ENCODE results near the gene WSCD1. TPM values are rescaled to one million over a fixed set of nuclear protein-coding genes. Genes with fewer than 3 reads are reported as not detected.

Gene WSCD1
- total RNA-seq, 6 donors from 2014 or later = 1.0 to 17.5 (median 3.8) TPM

- Histone ChIP-seq H3K36me3 (no peaks in the 10 kb centered on the region), H3K27ac (no peak overlapping the region), H3K9me3 (no peaks in the 10 kb centered on the region), H3K4me3 (no peak overlapping the region), H3K4me1 (peaks cover 6 to 15% (median 13%) of the 10 kb centered on the region in 4 donors), H3K27me3 (peaks cover 0 to 10% (median 3%) of the 10 kb centered on the region in 4 donors)
- ATAC-seq (ENCODE audit: low FRiP score in 2 of 2) (no peak), DNase-seq (no peak)
- WGBS, 2 donors = 84 to 85% methylated on average over 10 of the region's 10 CpGs
- TF ChIP-seq CTCF (IDR thresholded peaks at IDR 0.05) (no peak), EP300 (IDR thresholded peaks at IDR 0.05) (no peak)
Measured at GRCh38 chr17:6066183-6066948, 3.8 kb upstream of the WSCD1 start.

- H3K9me3 ChIP-seq = no peaks in the 10 kb centered on the region
- DNase-seq = no peak
- H3K27me3 ChIP-seq = peaks cover 0 to 12% (median 4%) of the 10 kb centered on the region in 4 donors
- TF ChIP-seq EP300 (IDR thresholded peaks at IDR 0.05) (no peak), CTCF (IDR thresholded peaks at IDR 0.05) (no peak), POLR2A (IDR thresholded peaks at IDR 0.05) (no peak), POLR2AphosphoS5 (IDR thresholded peaks at IDR 0.05) (no peak)
- 71 to 72% methylated on average over 5 of the region's 5 CpGs for WGBS, 2 donors
- no peaks in the 10 kb centered on the region for H3K36me3 ChIP-seq
- no peak overlapping the region for H3K27ac ChIP-seq
- peaks cover 6 to 18% (median 13%) of the 10 kb centered on the region in 4 donors for H3K4me1 ChIP-seq
- no peak overlapping the region for H3K4me3 ChIP-seq
- no peak for ATAC-seq (ENCODE audit: low FRiP score in 2 of 2)
Measured at GRCh38 chr17:6067060-6067459, 3.1 kb upstream of the WSCD1 start.

GRCh38 chr17:6070430-6070912, 292 bp downstream of the WSCD1 start:
- Histone ChIP-seq H3K36me3 (no peaks in the 10 kb centered on the region), H3K4me3 (peak overlapping the region; percentile 40 to 66 (median 59)), H3K9me3 (no peaks in the 10 kb centered on the region), H3K27ac (no peak overlapping the region), H3K27me3 (peaks cover 0 to 12% (median 4%) of the 10 kb centered on the region in 4 donors), H3K4me1 (peaks cover 6 to 18% (median 13%) of the 10 kb centered on the region in 4 donors)
- TF ChIP-seq POLR2AphosphoS5 (IDR thresholded peaks at IDR 0.05) = no peak
- TF ChIP-seq EP300 (IDR thresholded peaks at IDR 0.05) = no peak
- no peak for TF ChIP-seq CTCF (IDR thresholded peaks at IDR 0.05)
- no peak for TF ChIP-seq POLR2A (IDR thresholded peaks at IDR 0.05)
- ATAC-seq (ENCODE audit: low FRiP score in 2 of 2) (no peak), DNase-seq (peak in 1 of 2 donors; percentile 83)
- WGBS, 2 donors = 0% methylated on average over 6 of the region's 70 CpGs; no CpG with 5 or more reads in 1 of the 2 donors

- TF ChIP-seq POLR2A (IDR thresholded peaks at IDR 0.05) (no peak), CTCF (IDR thresholded peaks at IDR 0.05) (no peak), EP300 (IDR thresholded peaks at IDR 0.05) (no peak), POLR2AphosphoS5 (IDR thresholded peaks at IDR 0.05) (no peak)
- WGBS, 2 donors = 2 to 9% methylated on average over 11 to 28 of the region's 39 CpGs
- Histone ChIP-seq H3K4me3 (peak overlapping the region; percentile 40 to 66 (median 59)), H3K36me3 (no peaks in the 10 kb centered on the region), H3K27me3 (peaks cover 0 to 12% (median 4%) of the 10 kb centered on the region in 4 donors), H3K27ac (no peak overlapping the region), H3K9me3 (no peaks in the 10 kb centered on the region), H3K4me1 (peaks cover 6 to 18% (median 13%) of the 10 kb centered on the region in 4 donors)
- DNase-seq (no peak), ATAC-seq (ENCODE audit: low FRiP score in 2 of 2) (no peak)
Measured at GRCh38 chr17:6070913-6071511, 833 bp downstream of the WSCD1 start.

Data from upper lobe of left lung (tissue), 6 donors.